CD14-positive monocyte (primary cell): Measurements from ENCODE around the gene SLC6A14. TPM values are rescaled to one million over a fixed set of nuclear protein-coding genes. Genes with fewer than 3 reads are reported as not detected.

Source experiments
- DNase-seq, 3 donors: peaks; one replicate each; pipeline ENCODE4 v3.0.0-alpha.2; 2011 to 2022
- H2AFZ ChIP-seq: 2 replicates; pipeline ENCODE4 v1.6.0; 2012; ENCODE audit warnings: mild to moderate bottlenecking, low read depth, low read length, inconsistent platforms; ENCODE audit not compliant: insufficient read depth, poor library complexity, severe bottlenecking
- H3K27ac ChIP-seq, 2 donors: 1 replicate in 1 of 2; 2 replicates in 1 of 2; pipeline ENCODE4 v1.5.1; 2012 to 2013; ENCODE audit warnings: low read length in 2 of 2, control low read depth in 1 of 2, inconsistent platforms in 1 of 2, low read depth in 1 of 2, mild to moderate bottlenecking in 1 of 2
- H3K27me3 ChIP-seq, 2 donors: one replicate each; pipeline versions ENCODE4 v1.6.0 to v1.6.1; 2011 to 2013; ENCODE audit warnings: low read length in 2 of 2; ENCODE audit not compliant: control insufficient read depth in 2 of 2, insufficient read depth in 2 of 2
- H3K36me3 ChIP-seq, 2 donors: replicated peaks in 1 of 2; 1 replicate in 1 of 2; 2 replicates in 1 of 2; pipeline versions ENCODE4 v1.5.1 to v1.6.1; 2012 to 2013; ENCODE audit warnings: low read length in 2 of 2, control low read depth in 1 of 2, inconsistent platforms in 1 of 2, mild to moderate bottlenecking in 1 of 2; ENCODE audit not compliant: insufficient read depth in 2 of 2, control insufficient read depth in 1 of 2
- H3K4me1 ChIP-seq, 2 donors: 1 replicate in 1 of 2; 2 replicates in 1 of 2; pipeline versions ENCODE4 v1.5.1 to v1.6.1; 2012 to 2013; ENCODE audit warnings: low read length in 2 of 2, control low read depth in 1 of 2, inconsistent platforms in 1 of 2, mild to moderate bottlenecking in 1 of 2, moderate library complexity in 1 of 2; ENCODE audit not compliant: insufficient read depth in 2 of 2, control insufficient read depth in 1 of 2
- H3K4me2 ChIP-seq: replicated peaks from 2 replicates; pipeline ENCODE3; 2012; ENCODE audit warnings: low read length, moderate library complexity, mild to moderate bottlenecking; ENCODE audit not compliant: poor library complexity, severe bottlenecking; ENCODE audit errors: extremely low read depth
- H3K4me3 ChIP-seq, 3 experiments: fragments of 200-600 bp in 1 of 3; sonication (generic) in 1 of 3; replicated peaks in 1 of 3; 1 replicate in 2 of 3; 2 replicates in 1 of 3; pipeline ENCODE4 v1.5.1; 2011 to 2013; ENCODE audit warnings: low read length in 3 of 3, mild to moderate bottlenecking in 3 of 3, control low read depth in 2 of 3, low read depth in 2 of 3, inconsistent platforms in 1 of 3, moderate library complexity in 1 of 3
- H3K79me2 ChIP-seq: 2 replicates; pipeline ENCODE4 v1.6.0; 2012; ENCODE audit warnings: mild to moderate bottlenecking, control low read depth, inconsistent platforms, low read length, moderate library complexity; ENCODE audit not compliant: insufficient read depth
- H3K9ac ChIP-seq: 2 replicates; pipeline ENCODE4 v1.6.0; 2017; ENCODE audit warnings: low read length, mild to moderate bottlenecking; ENCODE audit not compliant: insufficient read depth, poor library complexity, severe bottlenecking
- H3K9me3 ChIP-seq, 2 donors: replicated peaks in 1 of 2; 1 replicate in 1 of 2; 2 replicates in 1 of 2; pipeline versions ENCODE4 v1.5.1 to v1.6.1; 2012 to 2013; ENCODE audit warnings: low read length in 2 of 2, control low read depth in 1 of 2; ENCODE audit not compliant: control insufficient read depth in 1 of 2, insufficient read depth in 1 of 2
- H4K20me1 ChIP-seq: 2 replicates; pipeline ENCODE4 v1.6.0; 2012; ENCODE audit warnings: mild to moderate bottlenecking, low read length, control low read depth, moderate library complexity; ENCODE audit not compliant: insufficient read depth
- H3K27ac Mint-ChIP-seq, 7 donors: one replicate each; pipeline ENCODE4 v1.8.0; 2020; ENCODE audit warnings: mild to moderate bottlenecking in 7 of 7, mixed read lengths in 7 of 7, moderate library complexity in 6 of 7, inconsistent platforms in 2 of 7
- H3K27me3 Mint-ChIP-seq, 3 donors: one replicate each; pipeline ENCODE4 v1.8.0; 2021 to 2022; ENCODE audit warnings: low read depth in 3 of 3, mild to moderate bottlenecking in 3 of 3, mixed read lengths in 3 of 3, moderate library complexity in 3 of 3, inconsistent platforms in 1 of 3
- H3K36me3 Mint-ChIP-seq, 2 donors: one replicate each; pipeline ENCODE4 v1.8.0; 2020; ENCODE audit warnings: mixed read lengths in 2 of 2, inconsistent platforms in 1 of 2, mild to moderate bottlenecking in 1 of 2
- H3K4me1 Mint-ChIP-seq: one replicate; pipeline ENCODE4 v1.8.0; 2020; ENCODE audit warnings: mild to moderate bottlenecking, mixed read lengths
- H3K4me3 Mint-ChIP-seq, 2 donors: one replicate each; pipeline ENCODE4 v1.8.0; 2020; ENCODE audit warnings: mild to moderate bottlenecking in 2 of 2, mixed read lengths in 2 of 2, moderate library complexity in 1 of 2
- H3K9me3 Mint-ChIP-seq, 7 donors: one replicate each; pipeline ENCODE4 v1.8.0; 2020 to 2022; ENCODE audit warnings: mixed read lengths in 7 of 7, mild to moderate bottlenecking in 6 of 7, moderate library complexity in 6 of 7, inconsistent platforms in 2 of 7
- CTCF ChIP-seq: fragments of 200-600 bp; IDR thresholded peaks from one replicate; pipeline ENCODE4 v1.8.0; 2022; ENCODE audit warnings: antibody characterized with exemption, mild to moderate bottlenecking
- WGBS: methylation state at CpG from one replicate; pipeline ENCODE4 v1.1.5; 2013; ENCODE audit warnings: missing lambda C conversion rate; ENCODE audit not compliant: insufficient coverage; 5-methylcytosine and 5-hydroxymethylcytosine counted together
- intact Hi-C, 2 donors: fragments of 100-400 bp; cut with micrococcal nuclease; formaldehyde crosslinking; loops; one replicate each; pipeline versions ENCODE4 v1.15.0 to v1.15.1; 2023
- polyA plus RNA-seq, 3 donors: library from polyadenylated mRNA; depleted of rRNA in 1 of 3; unstranded in 2 of 3; stranded (reverse) in 1 of 3; fragments of 300-500 nt in 2 of 3; fragments of >200 nt in 1 of 3; fragmentation: Illumina TruSeq in 2 of 3; gene quantifications; 1 replicate in 2 of 3; 2 replicates in 1 of 3; pipeline ENCODE4 v1.2.3, GENCODE V29; 2012 to 2021

The SLC6A14 gene
- polyA plus RNA-seq, 3 donors = not detected

GRCh38 chrX:116399681-116400080, 36.7 kb upstream of the SLC6A14 start:
- no peaks in the 10 kb centered on the region for H3K79me2 ChIP-seq
- no peak overlapping the region for H3K4me3 Mint-ChIP-seq
- TF ChIP-seq CTCF = no peak

DNA sequence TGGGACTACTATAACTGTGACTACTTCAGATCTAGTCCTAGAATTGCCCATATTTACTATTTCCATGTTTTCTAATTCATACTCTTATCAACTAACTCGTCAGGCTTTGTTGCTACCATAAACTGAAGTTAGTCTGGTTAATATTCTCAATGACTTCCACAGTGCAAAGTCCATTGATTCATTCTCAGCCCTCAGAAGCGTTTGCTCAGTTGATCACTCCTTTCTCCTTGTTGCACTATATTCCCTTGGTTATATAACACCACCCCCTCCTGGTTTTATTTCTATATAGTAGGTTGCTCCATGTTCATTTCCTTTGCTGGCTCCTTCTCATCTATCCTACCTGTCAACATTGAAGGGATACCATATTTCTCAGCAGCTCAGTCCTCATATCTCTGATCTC, 27.2 kb upstream of the SLC6A14 start:
- no peaks in the 10 kb centered on the region for H3K36me3 ChIP-seq

More at GRCh38 chrX:116399681-116400080, 36.7 kb upstream of the SLC6A14 start:
- H3K4me3 ChIP-seq = no peak overlapping the region
- no peak overlapping the region for H3K27ac ChIP-seq
- Mint-ChIP-seq H3K9me3 (peaks cover 0 to 5% (median 3%) of the 10 kb centered on the region in 7 donors), H3K27me3 (peaks cover 1 to 3% (median 1%) of the 10 kb centered on the region in 3 donors), H3K4me1 (no peaks in the 10 kb centered on the region), H3K36me3 (no peaks in the 10 kb centered on the region), H3K27ac (no peak overlapping the region)
- no peak overlapping the region for H3K9ac ChIP-seq
- no peaks in the 10 kb centered on the region for H4K20me1 ChIP-seq
- H2AFZ ChIP-seq = no peak overlapping the region
- no peaks in the 10 kb centered on the region for H3K36me3 ChIP-seq
- DNase-seq = no peak
- intact Hi-C loops = no loop called here
- no peaks in the 10 kb centered on the region for H3K4me1 ChIP-seq
- peaks cover 0 to 3% of the 10 kb centered on the region in 2 donors for H3K9me3 ChIP-seq
- H3K4me2 ChIP-seq = no peak overlapping the region
- no peaks in the 10 kb centered on the region for H3K27me3 ChIP-seq

More for the DNA sequence above, 27.2 kb upstream of the SLC6A14 start:
- Histone ChIP-seq H3K9ac (no peak overlapping the region), H3K27me3 (no peaks in the 10 kb centered on the region), H3K4me2 (no peak overlapping the region), H3K4me1 (no peaks in the 10 kb centered on the region), H3K79me2 (no peaks in the 10 kb centered on the region), H3K9me3 (no peaks in the 10 kb centered on the region), H2AFZ (no peak overlapping the region), H3K4me3 (no peak overlapping the region), H3K27ac (no peak overlapping the region), H4K20me1 (no peaks in the 10 kb centered on the region)
- intact Hi-C loops = no loop called here
- Mint-ChIP-seq H3K4me1 (no peaks in the 10 kb centered on the region), H3K36me3 (no peaks in the 10 kb centered on the region), H3K4me3 (no peak overlapping the region), H3K9me3 (peaks cover 0 to 5% (median 2%) of the 10 kb centered on the region in 7 donors), H3K27ac (no peak overlapping the region), H3K27me3 (peaks cover 0 to 3% (median 2%) of the 10 kb centered on the region in 3 donors)
- WGBS = no CpG with 5 or more reads among the region's 2 CpGs
- TF ChIP-seq CTCF = no peak
- no peak for DNase-seq
